Activated CD4-positive, alpha-beta T cell treated with anti-CD3 and anti-CD28 coated beads, Interleukin-2, amount 50 U/mL, for 1 hour (primary cell): ENCODE data around the gene ELL.
A peak's percentile ranks its signal among the peaks of the same experiment; 100 is the strongest.

Experiments
- DNase-seq: peaks from one replicate; pipeline ENCODE4 v3.0.0-alpha.2; 2020

ELL gene

GRCh38 chr19:18487576-18488402 is 34.1 kb downstream of the ELL start:
- DNase-seq: no peak

GRCh38 chr19:18486746-18487145 is 35.1 kb downstream of the ELL start:
- DNase-seq: no peak

- DNase-seq: no peak
Measured at GRCh38 chr19:18484992-18485391, 36.9 kb downstream of the ELL start.

- DNase-seq: no peak
Measured at GRCh38 chr19:18483119-18483890, 38.6 kb downstream of the ELL start.

- DNase-seq: no peak
Measured at GRCh38 chr19:18481505-18482222, 40.2 kb downstream of the ELL start.

- DNase-seq: no peak
Measured at GRCh38 chr19:18480006-18480691, 41.7 kb downstream of the ELL start.

- DNase-seq: peak; percentile 33
Measured at GRCh38 chr19:18478545-18479311, 43.1 kb downstream of the ELL start.

- DNase-seq: no peak
Measured at GRCh38 chr19:18477974-18478373, 43.9 kb downstream of the ELL start.

GRCh38 chr19:18477042-18477779 is 44.7 kb downstream of the ELL start:
- DNase-seq: no peak

- DNase-seq: no peak
Measured at GRCh38 chr19:18476507-18477041, 45.3 kb downstream of the ELL start.

GRCh38 chr19:18475762-18476331 is 46.0 kb downstream of the ELL start:
- no peak for DNase-seq

- no peak for DNase-seq
Measured at GRCh38 chr19:18475004-18475453, 46.8 kb downstream of the ELL start.

GRCh38 chr19:18474366-18474887 is 47.4 kb downstream of the ELL start:
- no peak for DNase-seq

GRCh38 chr19:18473706-18474087 is 48.2 kb downstream of the ELL start:
- no peak for DNase-seq

GRCh38 chr19:18473003-18473705 is 48.7 kb downstream of the ELL start:
- DNase-seq: no peak

GRCh38 chr19:18470787-18471186 is 51.1 kb downstream of the ELL start:
- no peak for DNase-seq

- peak; percentile 62 for DNase-seq
Measured at GRCh38 chr19:18469069-18469846, 52.6 kb downstream of the ELL start.

GRCh38 chr19:18468517-18468916 is 53.4 kb downstream of the ELL start:
- DNase-seq: no peak

GRCh38 chr19:18467978-18468377 is 53.9 kb downstream of the ELL start:
- no peak for DNase-seq
